GM12873 (cell line): ENCODE data around the gene EMD.

Source experiments
- CTCF ChIP-seq: IDR thresholded peaks from 2 replicates; pipeline ENCODE4 v1.5.1; 2012; ENCODE audit warnings: low read depth, mild to moderate bottlenecking, moderate library complexity, low read length, control low read depth; ENCODE audit not compliant: insufficient read depth; ENCODE audit errors: missing control alignments

Gene EMD

GRCh38 chrX:154354013-154354412 lies 25.1 kb upstream of the EMD start:
- no peak for TF ChIP-seq CTCF

GRCh38 chrX:154354516-154354915 lies 24.6 kb upstream of the EMD start:
- no peak for TF ChIP-seq CTCF

- TF ChIP-seq CTCF = no peak
These were observed 23.9 kb upstream of the EMD start for GRCh38 chrX:154355094-154355775.

GRCh38 chrX:154355776-154356140 lies 23.3 kb upstream of the EMD start:
- TF ChIP-seq CTCF = no peak

GRCh38 chrX:154356596-154356995 lies 22.5 kb upstream of the EMD start:
- no peak for TF ChIP-seq CTCF

- TF ChIP-seq CTCF = no peak
These were observed 21.9 kb upstream of the EMD start for GRCh38 chrX:154357205-154357604.

GRCh38 chrX:154358011-154358410 lies 21.1 kb upstream of the EMD start:
- TF ChIP-seq CTCF = no peak
